ENCODE results near the gene SAP30L.

- TF ChIP-seq YY1 (IDR thresholded peaks at IDR 0.05) (no peak), SP1 (IDR thresholded peaks at IDR 0.05) (no peak), CTCF (IDR thresholded peaks at IDR 0.05; ENCODE audit: low read depth, low read length, missing input control) (no peak), JUND (IDR thresholded peaks at IDR 0.05) (no peak), GABPA (IDR thresholded peaks at IDR 0.05 in 1 of 2, conservative IDR thresholded peaks at IDR 0.05 in 1 of 2) (no peak), EGR1 (IDR thresholded peaks at IDR 0.05; ENCODE audit: low read depth in 2 of 2) (no peak), TAF1 (conservative IDR thresholded peaks at IDR 0.05) (no peak), ZBTB33 (IDR thresholded peaks at IDR 0.05) (no peak), RAD21 (IDR thresholded peaks at IDR 0.05) (no peak), ATF3 (IDR thresholded peaks at IDR 0.05) (no peak), REST (IDR thresholded peaks at IDR 0.05) (peak; percentile 70)
These were observed 1.0 kb upstream of the SAP30L start for GRCh38 chr5:154444556-154445421.
